BE2C (cell line): Measurements from ENCODE around the gene CDC42.

Experiments used
- DNase-seq: peaks from one replicate; pipeline ENCODE4 v3.0.0-alpha.2; 2020
- H3K27me3 ChIP-seq: fragments of 250-450 bp; sonication (Bioruptor Pico); 2 replicates; pipeline ENCODE4 v1.5.1; 2020; ENCODE audit warnings: mild to moderate bottlenecking
- H3K36me3 ChIP-seq: fragments of 250-450 bp; sonication (Bioruptor Pico); 2 replicates; pipeline ENCODE4 v1.5.1; 2020; ENCODE audit warnings: mild to moderate bottlenecking
- H3K4me1 ChIP-seq: fragments of 250-450 bp; sonication (Bioruptor Pico); 2 replicates; pipeline ENCODE4 v1.5.1; 2020
- H3K4me3 ChIP-seq: 2 replicates; pipeline ENCODE4 v1.5.1; 2011; ENCODE audit warnings: low read depth, low read length
- H3K9me3 ChIP-seq: fragments of 250-450 bp; sonication (Bioruptor Pico); 2 replicates; pipeline ENCODE4 v1.5.1; 2020
- CTCF ChIP-seq: IDR thresholded peaks from 2 replicates; pipeline ENCODE4 v1.5.1; 2012; ENCODE audit warnings: mild to moderate bottlenecking, low read depth, low read length

Gene CDC42

DNA sequence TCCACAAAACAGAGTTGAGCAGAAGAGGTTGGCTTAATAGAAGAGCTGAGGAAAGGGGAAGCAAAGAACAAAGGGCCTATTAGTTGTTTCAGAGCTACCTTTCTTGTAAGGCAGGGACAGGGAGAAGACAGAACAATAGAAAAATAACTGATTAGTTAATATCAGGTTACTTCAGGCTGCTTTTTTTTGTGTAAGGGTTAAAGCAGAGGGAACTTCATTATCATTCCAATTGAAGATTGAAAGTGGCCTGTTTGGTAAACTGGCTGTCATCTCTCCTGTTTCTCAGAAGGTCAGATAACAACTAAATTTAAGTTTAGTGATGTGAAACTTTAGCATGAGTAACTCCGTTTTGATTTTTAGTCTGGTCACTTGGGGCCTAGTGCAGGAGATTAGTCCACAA, 22.3 kb downstream of the CDC42 start:
- Histone ChIP-seq H3K9me3 (no peaks in the 10 kb centered on the region), H3K27me3 (no peaks in the 10 kb centered on the region), H3K36me3 (0 out of 2 replicates have a peak, but pooled peaks cover 2% of the 10 kb centered on the region), H3K4me3 (no peak overlapping the region), H3K4me1 (no peaks in the 10 kb centered on the region)
- no peak for TF ChIP-seq CTCF
- no peak for DNase-seq

- no peak for TF ChIP-seq CTCF
- H3K36me3 ChIP-seq: 0 out of 2 replicates have a peak, but pooled peaks cover 2% of the 10 kb centered on the region
- no peaks in the 10 kb centered on the region for H3K27me3 ChIP-seq
- no peak for DNase-seq
- no peaks in the 10 kb centered on the region for H3K4me1 ChIP-seq
- no peaks in the 10 kb centered on the region for H3K9me3 ChIP-seq
- no peak overlapping the region for H3K4me3 ChIP-seq
Measured at GRCh38 chr1:22075718-22076117, 23.2 kb downstream of the CDC42 start.

DNA sequence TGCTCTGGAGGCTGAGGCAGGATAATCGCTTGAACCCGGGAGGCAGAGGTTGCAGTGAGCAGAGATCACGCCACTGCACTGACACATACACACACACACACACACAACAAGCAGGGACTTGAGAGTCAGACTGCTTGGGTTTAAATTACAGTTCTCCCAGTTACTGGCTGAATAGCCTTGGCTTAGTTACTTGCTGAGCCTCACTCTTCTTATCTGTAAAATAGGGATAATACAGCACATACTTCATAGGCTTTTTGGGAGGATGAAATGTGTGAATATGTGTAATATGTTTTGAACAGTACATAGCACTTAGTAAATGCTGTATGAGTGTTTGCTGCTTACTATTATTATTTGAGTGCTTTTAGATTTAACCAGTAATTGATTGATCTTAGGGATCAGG, 23.8 kb downstream of the CDC42 start:
- Histone ChIP-seq H3K9me3 (no peaks in the 10 kb centered on the region), H3K4me1 (no peaks in the 10 kb centered on the region), H3K27me3 (no peaks in the 10 kb centered on the region), H3K4me3 (no peak overlapping the region), H3K36me3 (0 out of 2 replicates have a peak, but pooled peaks cover 2% of the 10 kb centered on the region)
- TF ChIP-seq CTCF: no peak
- no peak for DNase-seq

DNA sequence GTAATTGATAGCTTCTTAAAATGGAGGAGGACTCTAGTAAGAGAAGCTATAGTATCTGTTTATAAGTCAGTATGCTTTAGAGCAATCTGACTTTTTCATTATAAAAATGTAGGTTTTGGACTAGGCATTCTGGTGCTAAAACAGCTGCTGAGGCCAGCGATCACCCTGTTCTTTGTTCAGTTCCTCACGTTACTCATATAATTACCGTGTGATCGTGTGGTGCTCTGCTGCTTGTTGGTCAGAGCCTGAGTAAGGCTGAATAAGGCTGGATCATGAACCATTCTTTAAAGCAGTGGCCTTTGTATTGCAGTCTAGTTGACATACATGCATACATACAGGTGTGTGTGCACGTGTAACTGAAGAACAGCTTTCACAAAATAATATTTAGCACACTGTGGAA, 25.2 kb downstream of the CDC42 start:
- H3K9me3 ChIP-seq: no peaks in the 10 kb centered on the region
- H3K36me3 ChIP-seq: 0 out of 2 replicates have a peak, but pooled peaks cover 2% of the 10 kb centered on the region
- no peak for DNase-seq
- H3K4me1 ChIP-seq: no peaks in the 10 kb centered on the region
- no peak for TF ChIP-seq CTCF
- no peak overlapping the region for H3K4me3 ChIP-seq
- H3K27me3 ChIP-seq: no peaks in the 10 kb centered on the region

GRCh38 chr1:22078133-22078532, 25.6 kb downstream of the CDC42 start:
- H3K27me3 ChIP-seq: no peaks in the 10 kb centered on the region
- no peak overlapping the region for H3K4me3 ChIP-seq
- no peaks in the 10 kb centered on the region for H3K9me3 ChIP-seq
- DNase-seq: no peak
- 0 out of 2 replicates have a peak, but pooled peaks cover 2% of the 10 kb centered on the region for H3K36me3 ChIP-seq
- TF ChIP-seq CTCF: no peak
- no peaks in the 10 kb centered on the region for H3K4me1 ChIP-seq

- Histone ChIP-seq H3K36me3 (0 out of 2 replicates have a peak, but pooled peaks cover 2% of the 10 kb centered on the region), H3K27me3 (no peaks in the 10 kb centered on the region), H3K4me3 (no peak overlapping the region), H3K9me3 (no peaks in the 10 kb centered on the region), H3K4me1 (no peaks in the 10 kb centered on the region)
- TF ChIP-seq CTCF: no peak
- no peak for DNase-seq
Measured at GRCh38 chr1:22080191-22080590, 27.7 kb downstream of the CDC42 start.
